HepG2 (cell line): ENCODE data around the gene TMSB15C. TPM values are rescaled to one million over a fixed set of nuclear protein-coding genes. Genes with fewer than 3 reads are reported as not detected.

Experiments used
- ATAC-seq: fragments of 200-7000 bp; cut with Tn5 transposase; 3 replicates; pipeline ENCODE4 v1.9.1; 2020; ENCODE audit warnings: mild to moderate bottlenecking, moderate library complexity
- BruUV-seq: library from RNA; stranded (reverse); fragments of 400-500 nt; replicated peaks from 2 replicates; lab custom pipeline; 2021; lab: Mats Ljungman, UMichigan
- CTCF ChIA-PET: fragments of 300-600 bp; formaldehyde crosslinking; extraction: SDS; loops from one replicate; lab custom pipeline; 2021; ENCODE audit warnings: low total read pairs, inconsistent platforms, low intra/inter-chr PET ratio; lab: Yijun Ruan, JAX
- POLR2A ChIA-PET: fragments of 350-600 bp; sonication (Branson Sonifier 250); formaldehyde crosslinking; loops from one replicate; lab custom pipeline; 2020; ENCODE audit warnings: antibody characterized with exemption, inconsistent platforms; lab: Yijun Ruan, JAX
- DNase-seq: peaks from one replicate; pipeline ENCODE4 v3.0.0-alpha.2; 2015; ENCODE audit warnings: low spot score
- FAIRE-seq: peaks from 3 replicates; lab custom pipeline; 2011; peaks lifted over from hg19 to GRCh38; lab: Jason Lieb, UNC
- H2AFZ ChIP-seq: one replicate; pipeline ENCODE4 v1.6.1; 2011; ENCODE audit warnings: low read length, inconsistent platforms
- H3K27ac ChIP-seq: fragments of 300-600 bp; 3 replicates; pipeline ENCODE4 v1.8.0; 2011; ENCODE audit warnings: mixed run types, mild to moderate bottlenecking, mixed read lengths, low read length, inconsistent platforms; ENCODE audit not compliant: insufficient read depth; ENCODE audit errors: extremely low read length
- H3K27me3 ChIP-seq, 2 experiments: fragments of 200-600 bp in 1 of 2; 2 replicates in 1 of 2; 3 replicates in 1 of 2; pipeline versions ENCODE4 v1.6.0 to v1.8.0; 2011; ENCODE audit warnings: low read length in 2 of 2, mild to moderate bottlenecking in 2 of 2, moderate library complexity in 2 of 2, inconsistent platforms in 1 of 2; ENCODE audit not compliant: insufficient read depth in 2 of 2, control insufficient read depth in 1 of 2
- H3K36me3 ChIP-seq, 2 experiments: fragments of 200-600 bp in 1 of 2; replicated peaks in 1 of 2; 2 replicates in 1 of 2; 3 replicates in 1 of 2; pipeline versions ENCODE4 v1.5.1 to v1.8.0; 2011; ENCODE audit warnings: low read length in 2 of 2, inconsistent platforms in 1 of 2; ENCODE audit not compliant: insufficient read depth in 2 of 2, control insufficient read depth in 1 of 2
- H3K4me1 ChIP-seq: 2 replicates; pipeline ENCODE4 v1.5.1; 2012; ENCODE audit warnings: low read length, inconsistent platforms; ENCODE audit not compliant: insufficient read depth
- H3K4me2 ChIP-seq: 2 replicates; pipeline ENCODE4 v1.6.0; 2011; ENCODE audit warnings: low read depth, low read length, inconsistent platforms
- H3K4me3 ChIP-seq, 3 experiments: fragments of 200-600 bp in 1 of 3; sonication (generic), shearing (Covaris generic) in 1 of 3; replicated peaks in 1 of 3; 2 replicates each; pipeline ENCODE4 v1.5.1; 2011 to 2016; ENCODE audit warnings: low read length in 3 of 3, inconsistent platforms in 2 of 3, low read depth in 2 of 3, mild to moderate bottlenecking in 2 of 3, control low read depth in 1 of 3, mixed read lengths in 1 of 3; ENCODE audit not compliant: insufficient read depth in 1 of 3
- H3K79me2 ChIP-seq: one replicate; pipeline ENCODE4 v1.6.1; 2011; ENCODE audit warnings: low read length, inconsistent platforms; ENCODE audit not compliant: insufficient read depth
- H3K9ac ChIP-seq: 2 replicates; pipeline ENCODE4 v1.6.0; 2011; ENCODE audit warnings: mild to moderate bottlenecking, low read depth, low read length, inconsistent platforms; ENCODE audit not compliant: insufficient read depth
- H3K9me3 ChIP-seq: 2 replicates; pipeline ENCODE4 v1.5.1; 2012; ENCODE audit warnings: mild to moderate bottlenecking, low read length
- H4K20me1 ChIP-seq: 2 replicates; pipeline ENCODE4 v1.6.0; 2011; ENCODE audit warnings: inconsistent platforms, mild to moderate bottlenecking, low read length, moderate library complexity; ENCODE audit not compliant: insufficient read depth
- ARNT ChIP-seq: fragments of 450-650 bp; IDR thresholded peaks from 2 replicates; pipeline ENCODE4 v1.6.1; 2017
- GRHL1 ChIP-seq: sonication (generic); formaldehyde crosslinking; conservative IDR thresholded peaks from 2 replicates; pipeline ENCODE4 v1.8.0; 2022; ENCODE audit warnings: missing genetic modification reagents
- MYC ChIP-seq: sonication (generic); formaldehyde crosslinking; IDR thresholded peaks from 2 replicates; pipeline ENCODE4 v1.9.0; 2021; ENCODE audit warnings: missing genetic modification reagents, borderline replicate concordance
- PBX3 ChIP-seq: sonication (generic); formaldehyde crosslinking; IDR thresholded peaks from 2 replicates; pipeline ENCODE4 v1.8.1; 2023; ENCODE audit warnings: missing genetic modification reagents, inconsistent platforms, borderline replicate concordance
- PRDM4 ChIP-seq: sonication (generic); formaldehyde crosslinking; IDR thresholded peaks from 2 replicates; pipeline ENCODE4 v1.9.0; 2021; ENCODE audit warnings: missing genetic modification reagents, borderline replicate concordance
- SKI ChIP-seq: fragments of 450-650 bp; IDR thresholded peaks from one replicate; pipeline ENCODE4 v1.6.1; 2018; ENCODE audit warnings: mild to moderate bottlenecking; ENCODE audit not compliant: partially characterized antibody
- ZNF367 ChIP-seq: sonication (generic); formaldehyde crosslinking; IDR thresholded peaks from 2 replicates; pipeline ENCODE4 v1.4.0; 2020; ENCODE audit warnings: missing genetic modification reagents, borderline replicate concordance
- ZNF607 ChIP-seq: sonication (generic); formaldehyde crosslinking; IDR thresholded peaks from 2 replicates; pipeline ENCODE4 v1.5.1; 2020; ENCODE audit warnings: missing genetic modification reagents, mild to moderate bottlenecking, borderline replicate concordance
- WGBS: methylation state at CpG from one replicate; pipeline ENCODE4 v1.1.6; 2017; ENCODE audit warnings: low lambda C conversion rate; 5-methylcytosine and 5-hydroxymethylcytosine counted together
- in situ Hi-C: cut with HindIII; loops from 2 replicates; pipeline ENCODE4 v1.10.0; 2017; ENCODE audit warnings: low pct_unique_long_range_greater_than_20kb; ENCODE audit not compliant: extremely low pct_ligation_motif_present
- intact Hi-C: fragments of 100-400 bp; cut with micrococcal nuclease; formaldehyde crosslinking; loops from one replicate; pipeline ENCODE4 v1.10.0; 2022; ENCODE audit not compliant: unreplicated experiment
- polyA plus RNA-seq, 8 experiments: library from polyadenylated mRNA; depleted of rRNA in 3 of 8; stranded (reverse) in 7 of 8; unstranded in 1 of 8; fragments of >200 nt; fragmentation: Illumina TruSeq in 4 of 8; extraction: Trizol in 4 of 8; gene quantifications; 2 replicates each; pipeline versions ENCODE4 v1.2.1 to v1.2.3, GENCODE V29; 2011 to 2016; ENCODE audit warnings: low read depth in 4 of 8, missing spikeins in 1 of 8, mixed read lengths in 1 of 8; ENCODE audit not compliant: insufficient read depth in 1 of 8
- total RNA-seq, 5 experiments: library from RNA; depleted of rRNA; stranded (reverse); fragments of >200 nt; fragmentation: Illumina TruSeq; extraction: Trizol; gene quantifications; 2 replicates each; pipeline ENCODE4 v1.2.3, GENCODE V29; 2016; ENCODE audit warnings: low read depth in 1 of 5

Gene TMSB15C
- total and polyA plus RNA-seq, 2 of the 13 experiments (the other 11 are each of a cell fraction or from before 2014, with no cell fraction given) = not detected

- TF ChIP-seq ARNT (no peak), PRDM4 (no peak), ZNF607 (CRISPR knock-in tag) (no peak), SKI (no peak), GRHL1 (CRISPR knock-in tag) (no peak), MYC (no peak), PBX3 (CRISPR knock-in tag) (no peak), ZNF367 (CRISPR knock-in tag) (no peak)
- no peak for FAIRE-seq
Measured at GRCh38 chrX:104041003-104041402, 35.0 kb downstream of the TMSB15C start.

More at GRCh38 chrX:104041003-104041402, 35.0 kb downstream of the TMSB15C start:
- intact Hi-C loops = no loop called here
- Histone ChIP-seq H3K4me3 (no peak overlapping the region), H3K9ac (no peak overlapping the region), H4K20me1 (no peaks in the 10 kb centered on the region), H3K4me2 (no peak overlapping the region), H3K27me3 (no peaks in the 10 kb centered on the region), H3K9me3 (no peaks in the 10 kb centered on the region), H2AFZ (no peak overlapping the region), H3K36me3 (no peaks in the 10 kb centered on the region), H3K27ac (no peak overlapping the region), H3K79me2 (no peaks in the 10 kb centered on the region), H3K4me1 (no peaks in the 10 kb centered on the region)
- in situ Hi-C loops = no loop called here
- 9% methylated on average over 4 of the region's 4 CpGs for WGBS
- no TSS peak for BruUV-seq
- no peak for DNase-seq
- POLR2A ChIA-PET = no interaction called here
- no peak for ATAC-seq
- CTCF ChIA-PET = no interaction called here
